ENCODE data around the gene BICDL1. TPM values are rescaled to one million over a fixed set of nuclear protein-coding genes. Genes with fewer than 3 reads are reported as not detected.

Gene BICDL1
- total and polyA plus RNA-seq, 10 donors = 4.5 to 16.0 (median 8.7) TPM

DNA sequence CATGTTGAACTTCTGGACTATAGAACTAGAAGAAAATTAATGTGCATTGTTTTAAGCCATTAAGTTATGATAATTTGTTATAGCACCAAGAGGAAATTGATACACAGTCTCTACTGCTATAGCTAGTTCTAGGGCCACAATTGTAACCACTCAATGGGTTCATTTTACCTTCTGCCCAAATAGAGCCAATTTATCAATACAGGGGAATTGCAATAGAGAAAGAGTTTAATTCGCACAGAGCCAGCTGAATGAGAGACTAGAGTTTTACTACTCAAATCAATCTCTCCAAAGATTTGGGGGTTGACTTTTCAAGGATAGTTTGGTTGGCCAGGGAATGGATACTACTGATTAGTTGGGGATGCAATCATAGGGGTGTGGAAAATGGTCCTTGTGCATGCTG, 31.9 kb upstream of the BICDL1 start:
- TF ChIP-seq POLR2A (IDR thresholded peaks at IDR 0.05) = no peak
- no peak for TF ChIP-seq CTCF (IDR thresholded peaks at IDR 0.05 in 8 of 11, conservative IDR thresholded peaks at IDR 0.05 in 3 of 11)
- TF ChIP-seq POLR2AphosphoS5 (IDR thresholded peaks at IDR 0.05) = no peak
- H3K36me3 ChIP-seq = no peaks in the 10 kb centered on the region

DNA sequence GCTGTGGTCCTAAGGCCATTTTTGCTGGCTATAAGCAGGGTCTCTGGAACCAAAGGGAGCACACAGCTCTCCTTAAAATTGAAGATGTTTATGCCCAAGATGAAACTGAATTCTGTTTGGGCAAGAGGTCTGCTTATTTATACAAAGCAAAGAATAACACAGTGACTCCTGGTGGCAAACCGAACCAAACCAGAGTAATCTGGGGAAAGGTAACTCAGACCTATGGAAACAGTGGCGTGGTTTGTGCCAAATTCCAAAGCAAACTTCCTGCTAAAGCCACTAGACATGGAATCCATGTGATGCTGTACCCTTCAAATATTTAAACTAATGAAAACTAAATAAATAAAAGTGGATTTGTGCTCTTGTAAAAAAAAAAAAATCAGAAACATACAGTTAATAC, 29.6 kb upstream of the BICDL1 start:
- 70 to 84% (median 77%) methylated on average over 2 of the region's 2 CpGs for WGBS, 5 donors
- Histone ChIP-seq H3K9me3 (peaks cover 2 to 41% (median 36%) of the 10 kb centered on the region in 8 donors), H3K27ac (no peak overlapping the region), H3K36me3 (no peaks in the 10 kb centered on the region), H3K27me3 (replicated peaks in 1 of 7) (no peaks in the 10 kb centered on the region), H3K4me1 (no peaks in the 10 kb centered on the region), H3K4me3 (no peak overlapping the region)
- no peak for DNase-seq
- intact Hi-C loops (cut with DNase I; ENCODE audit: low total_unique reads) = no loop called here
- TF ChIP-seq POLR2AphosphoS5 (IDR thresholded peaks at IDR 0.05) = no peak
- no peak for TF ChIP-seq POLR2A (IDR thresholded peaks at IDR 0.05)
- TF ChIP-seq CTCF (IDR thresholded peaks at IDR 0.05 in 8 of 11, conservative IDR thresholded peaks at IDR 0.05 in 3 of 11) = no peak

More for the DNA sequence above, 31.9 kb upstream of the BICDL1 start:
- intact Hi-C loops (cut with DNase I; ENCODE audit: low total_unique reads) = no loop called here
- Histone ChIP-seq H3K4me3 (no peak overlapping the region), H3K4me1 (no peaks in the 10 kb centered on the region), H3K27me3 (replicated peaks in 1 of 7) (no peaks in the 10 kb centered on the region), H3K27ac (no peak overlapping the region), H3K9me3 (peaks cover 2 to 41% (median 36%) of the 10 kb centered on the region in 8 donors)
- DNase-seq = no peak
- WGBS, 5 donors = 89 to 100% (median 97%) methylated on average over 1 of the region's 1 CpG

- WGBS, 5 donors = 75 to 86% (median 78%) methylated on average over 6 of the region's 6 CpGs
- intact Hi-C loops (cut with DNase I; ENCODE audit: low total_unique reads) = no loop called here
- TF ChIP-seq POLR2A (IDR thresholded peaks at IDR 0.05) (no peak), CTCF (IDR thresholded peaks at IDR 0.05 in 8 of 11, conservative IDR thresholded peaks at IDR 0.05 in 3 of 11) (no peak), POLR2AphosphoS5 (IDR thresholded peaks at IDR 0.05) (no peak)
Measured at GRCh38 chr12:119964123-119964522, 24.9 kb upstream of the BICDL1 start.

DNA sequence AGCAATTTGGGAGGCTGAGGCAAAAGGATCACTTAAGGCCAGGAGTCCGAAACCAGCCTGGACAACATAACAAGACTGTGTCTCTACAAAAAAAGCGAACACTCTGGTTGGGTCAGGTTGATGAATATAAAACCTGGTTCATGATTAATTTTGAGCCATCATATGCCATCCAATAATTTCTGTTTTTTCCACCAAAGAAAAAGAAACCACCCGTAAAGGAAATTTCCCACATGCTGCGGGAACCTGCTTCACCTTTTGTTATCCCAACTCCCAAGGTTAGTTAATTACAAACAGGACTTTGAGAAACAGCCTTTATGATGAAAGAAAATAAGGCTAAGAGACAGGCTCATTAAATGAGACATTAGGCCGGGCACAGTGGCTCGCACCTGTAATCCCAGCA, 24.1 kb upstream of the BICDL1 start:
- Histone ChIP-seq H3K27me3 (replicated peaks in 1 of 7) (no peaks in the 10 kb centered on the region), H3K9me3 (no peaks in the 10 kb centered on the region), H3K36me3 (no peaks in the 10 kb centered on the region), H3K4me3 (no peak overlapping the region), H3K27ac (no peak overlapping the region), H3K4me1 (no peaks in the 10 kb centered on the region)
- 91 to 95% (median 95%) methylated on average over 6 of the region's 6 CpGs for WGBS, 5 donors
- intact Hi-C loops (cut with DNase I; ENCODE audit: low total_unique reads) = no loop called here
- no peak for DNase-seq
- TF ChIP-seq POLR2AphosphoS5 (IDR thresholded peaks at IDR 0.05) (no peak), POLR2A (IDR thresholded peaks at IDR 0.05) (no peak), CTCF (IDR thresholded peaks at IDR 0.05 in 8 of 11, conservative IDR thresholded peaks at IDR 0.05 in 3 of 11) (no peak)

More at GRCh38 chr12:119964123-119964522, 24.9 kb upstream of the BICDL1 start:
- no peak for DNase-seq
- no peaks in the 10 kb centered on the region for H3K9me3 ChIP-seq
- no peak overlapping the region for H3K27ac ChIP-seq
- no peaks in the 10 kb centered on the region for H3K4me1 ChIP-seq
- no peaks in the 10 kb centered on the region for H3K36me3 ChIP-seq
- no peaks in the 10 kb centered on the region for H3K27me3 ChIP-seq (replicated peaks in 1 of 7)
- no peak overlapping the region for H3K4me3 ChIP-seq
